Measurements from ENCODE around the gene AIG1.

DNA sequence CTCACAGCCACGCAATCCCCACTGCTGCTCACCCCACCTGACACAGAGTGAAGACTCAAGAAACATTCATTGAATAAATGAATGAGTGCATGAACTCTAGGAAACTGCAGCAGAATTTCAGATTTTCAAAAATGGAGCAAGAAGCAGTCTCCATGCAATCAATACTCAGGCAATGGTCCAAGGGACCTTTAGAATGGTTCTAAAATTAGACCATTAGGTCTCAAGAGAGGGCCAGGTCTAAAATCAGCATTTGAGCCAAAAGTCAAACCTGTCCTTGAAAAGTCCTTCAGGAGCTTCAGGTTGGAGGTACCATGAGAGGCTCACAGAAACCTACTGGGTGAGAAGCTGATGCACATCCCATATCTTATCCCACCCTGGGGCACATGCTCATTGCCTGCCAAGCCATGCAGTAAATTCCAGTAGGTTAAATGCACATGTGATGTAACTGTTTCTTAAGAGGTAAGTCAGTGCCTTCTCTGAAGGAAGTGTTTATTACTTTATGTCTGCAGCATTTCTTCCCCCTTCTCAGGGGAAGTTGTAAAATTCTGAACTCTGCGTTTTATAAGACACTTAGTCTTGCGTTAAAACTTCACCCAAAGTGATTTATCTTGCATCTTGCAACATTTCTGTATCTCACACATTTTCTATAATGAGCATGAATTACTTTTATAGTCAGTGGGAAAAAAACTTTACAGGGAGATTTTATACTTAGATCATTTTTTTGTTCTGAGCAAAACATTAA, 263.2 kb downstream of the AIG1 start:
- TF ChIP-seq, protein P1, sequence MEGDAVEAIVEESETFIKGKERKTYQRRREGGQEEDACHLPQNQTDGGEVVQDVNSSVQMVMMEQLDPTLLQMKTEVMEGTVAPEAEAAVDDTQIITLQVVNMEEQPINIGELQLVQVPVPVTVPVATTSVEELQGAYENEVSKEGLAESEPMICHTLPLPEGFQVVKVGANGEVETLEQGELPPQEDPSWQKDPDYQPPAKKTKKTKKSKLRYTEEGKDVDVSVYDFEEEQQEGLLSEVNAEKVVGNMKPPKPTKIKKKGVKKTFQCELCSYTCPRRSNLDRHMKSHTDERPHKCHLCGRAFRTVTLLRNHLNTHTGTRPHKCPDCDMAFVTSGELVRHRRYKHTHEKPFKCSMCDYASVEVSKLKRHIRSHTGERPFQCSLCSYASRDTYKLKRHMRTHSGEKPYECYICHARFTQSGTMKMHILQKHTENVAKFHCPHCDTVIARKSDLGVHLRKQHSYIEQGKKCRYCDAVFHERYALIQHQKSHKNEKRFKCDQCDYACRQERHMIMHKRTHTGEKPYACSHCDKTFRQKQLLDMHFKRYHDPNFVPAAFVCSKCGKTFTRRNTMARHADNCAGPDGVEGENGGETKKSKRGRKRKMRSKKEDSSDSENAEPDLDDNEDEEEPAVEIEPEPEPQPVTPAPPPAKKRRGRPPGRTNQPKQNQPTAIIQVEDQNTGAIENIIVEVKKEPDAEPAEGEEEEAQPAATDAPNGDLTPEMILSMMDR (IDR thresholded peaks at IDR 0.05; ENCODE audit: poor library complexity), result no peak
- no peak for TF ChIP-seq EZH2 (IDR thresholded peaks at IDR 0.05; ENCODE audit: borderline replicate concordance)

Measured in hepatocyte (in vitro differentiated cells).